GM18870 (cell line): ENCODE results near the gene BEGAIN.
"Not testable (repeated sequence)": the region's sequence is repeated elsewhere in the genome, so short reads cannot be mapped to it uniquely, and the experiment has no call there.

Experiments
- ATAC-seq: cut with Tn5 transposase; IDR thresholded peaks from one replicate; pipeline ENCODE4 v1.9.1; 2021; ENCODE audit warnings: moderate library complexity; ENCODE audit not compliant: unreplicated experiment

The BEGAIN gene

GRCh38 chr14:100525615-100526014, 61.6 kb downstream of the BEGAIN start:
- ATAC-seq, result no peak

GRCh38 chr14:100524933-100525243, 62.3 kb downstream of the BEGAIN start:
- ATAC-seq, result no peak

GRCh38 chr14:100524233-100524932, 62.8 kb downstream of the BEGAIN start:
- ATAC-seq, result no peak

GRCh38 chr14:100523843-100524169, 63.4 kb downstream of the BEGAIN start:
- no peak for ATAC-seq

- ATAC-seq, result no peak
Measured at GRCh38 chr14:100523131-100523842, 63.9 kb downstream of the BEGAIN start.

- ATAC-seq, result no peak
Measured at GRCh38 chr14:100522616-100523099, 64.6 kb downstream of the BEGAIN start.

- ATAC-seq, result not testable (repeated sequence)
Measured at GRCh38 chr14:100506053-100506452, 81.2 kb downstream of the BEGAIN start.

GRCh38 chr14:100504372-100505078, 82.7 kb downstream of the BEGAIN start:
- no peak for ATAC-seq

- ATAC-seq, result no peak
Measured at GRCh38 chr14:100503251-100503650, 84.0 kb downstream of the BEGAIN start.

GRCh38 chr14:100502622-100503220, 84.5 kb downstream of the BEGAIN start:
- ATAC-seq, result no peak

GRCh38 chr14:100500128-100500527, 87.1 kb downstream of the BEGAIN start:
- ATAC-seq, result no peak

GRCh38 chr14:100498068-100498467, 89.1 kb downstream of the BEGAIN start:
- no peak for ATAC-seq

- ATAC-seq, result no peak
Measured at GRCh38 chr14:100495917-100496316, 91.3 kb downstream of the BEGAIN start.

GRCh38 chr14:100494645-100495044, 92.6 kb downstream of the BEGAIN start:
- ATAC-seq, result no peak

- ATAC-seq, result no peak
Measured at GRCh38 chr14:100490252-100490651, 97.0 kb downstream of the BEGAIN start.

- no peak for ATAC-seq
Measured at GRCh38 chr14:100488057-100488456, 99.2 kb downstream of the BEGAIN start.

GRCh38 chr14:100487304-100487703, 99.9 kb downstream of the BEGAIN start:
- no peak for ATAC-seq
